Inferior parietal cortex (tissue), 1 donor: ENCODE data around the gene SOCS6.
"Not testable (repeated sequence)": the region's sequence is repeated elsewhere in the genome, so short reads cannot be mapped to it uniquely, and the experiment has no call there.

Experiments used
- DNase-seq: peaks from one replicate; pipeline ENCODE4 v3.0.0-alpha.2; 2016; ENCODE audit errors: extremely low spot score

The SOCS6 gene

GRCh38 chr18:70322385-70322784, 33.5 kb downstream of the SOCS6 start:
- DNase-seq: no peak

- peak; percentile 9 for DNase-seq
Observed at GRCh38 chr18:70322928-70323327, 34.1 kb downstream of the SOCS6 start.

GRCh38 chr18:70324897-70325296, 36.1 kb downstream of the SOCS6 start:
- no peak for DNase-seq

- no peak for DNase-seq
Observed at GRCh38 chr18:70326255-70326654, 37.4 kb downstream of the SOCS6 start.

- no peak for DNase-seq
Observed at GRCh38 chr18:70328169-70328568, 39.3 kb downstream of the SOCS6 start.

GRCh38 chr18:70329071-70329470, 40.2 kb downstream of the SOCS6 start:
- DNase-seq: no peak

- no peak for DNase-seq
Observed at GRCh38 chr18:70330887-70331286, 42.0 kb downstream of the SOCS6 start.

GRCh38 chr18:70331456-70332097, 42.7 kb downstream of the SOCS6 start:
- no peak for DNase-seq

- DNase-seq: no peak
Observed at GRCh38 chr18:70332694-70333093, 43.8 kb downstream of the SOCS6 start.

GRCh38 chr18:70333316-70333715, 44.5 kb downstream of the SOCS6 start:
- DNase-seq: no peak

- DNase-seq: no peak
Observed at GRCh38 chr18:70333757-70334156, 44.9 kb downstream of the SOCS6 start.

GRCh38 chr18:70334264-70334663, 45.4 kb downstream of the SOCS6 start:
- DNase-seq: no peak

GRCh38 chr18:70334728-70335329, 46.0 kb downstream of the SOCS6 start:
- no peak for DNase-seq

GRCh38 chr18:70335892-70336726, 47.3 kb downstream of the SOCS6 start:
- no peak for DNase-seq

- peak; percentile 18 for DNase-seq
Observed at GRCh38 chr18:70337139-70337972, 48.5 kb downstream of the SOCS6 start.

GRCh38 chr18:70338890-70339289, 50.0 kb downstream of the SOCS6 start:
- no peak for DNase-seq

GRCh38 chr18:70339915-70340314, 51.1 kb downstream of the SOCS6 start:
- DNase-seq: no peak

GRCh38 chr18:70348481-70348880, 59.6 kb downstream of the SOCS6 start:
- DNase-seq: not testable (repeated sequence)

GRCh38 chr18:70349316-70349715, 60.5 kb downstream of the SOCS6 start:
- no peak for DNase-seq

GRCh38 chr18:70354080-70354479, 65.2 kb downstream of the SOCS6 start:
- no peak for DNase-seq

GRCh38 chr18:70354771-70355170, 65.9 kb downstream of the SOCS6 start:
- no peak for DNase-seq
